ENCODE data around the gene CPSF4.

GRCh38 chr7:99461221-99461620, 22.5 kb downstream of the CPSF4 start:
- no peak for TF ChIP-seq TAF1 (IDR thresholded peaks at IDR 0.05; ENCODE audit: borderline replicate concordance, insufficient read depth, low read length)
- TF ChIP-seq POLR2AphosphoS5 (IDR thresholded peaks at IDR 0.05; ENCODE audit: low read depth, low read length): no peak
- no peak for TF ChIP-seq REST (IDR thresholded peaks at IDR 0.05; ENCODE audit: insufficient read depth in 1 of 2, low read depth in 2 of 2, low read length in 2 of 2)
- no peak for TF ChIP-seq SIN3A (IDR thresholded peaks at IDR 0.05; ENCODE audit: borderline replicate concordance, insufficient read depth, low read length)
